Hematopoietic multipotent progenitor cell (in vitro differentiated cells): ENCODE measurements around the gene MAP4. TPM values are rescaled to one million over a fixed set of nuclear protein-coding genes. Genes with fewer than 3 reads are reported as not detected.
"Not testable (repeated sequence)": the region's sequence is repeated elsewhere in the genome, so short reads cannot be mapped to it uniquely, and the experiment has no call there.

Experiments used
- DNase-seq, 3 donors: peaks; one replicate each; pipeline ENCODE4 v3.0.0-alpha.2; 2011 to 2015; ENCODE audit warnings: low read depth in 2 of 3, low spot score in 2 of 3
- total RNA-seq: library from RNA; depleted of rRNA; stranded (reverse); fragments of >200 nt; gene quantifications from one replicate; pipeline ENCODE4 v1.2.3, GENCODE V29; 2012

Gene MAP4
- 23.7 TPM for total RNA-seq

- DNase-seq = peak in 2 of 3 donors; percentile 18 to 65
Observed at GRCh38 chr3:48016301-48016973, at the start of gene MAP4. Gene MAP4, minus strand, starts transcription at chr3:48016416. Its CDS starts 17,556 bp downstream, at chr3:47998860.

- DNase-seq = no peak
Observed at GRCh38 chr3:48065035-48065434, 48.8 kb upstream of the MAP4 start.

- no peak for DNase-seq
Observed at GRCh38 chr3:48064292-48064829, 48.1 kb upstream of the MAP4 start.

GRCh38 chr3:48061586-48061985 is 45.4 kb upstream of the MAP4 start:
- not testable (repeated sequence) for DNase-seq

GRCh38 chr3:48058091-48058490 is 41.9 kb upstream of the MAP4 start:
- no peak for DNase-seq

GRCh38 chr3:48057521-48057920 is 41.3 kb upstream of the MAP4 start:
- DNase-seq = no peak

GRCh38 chr3:48047841-48048464 is 31.7 kb upstream of the MAP4 start:
- DNase-seq = no peak

GRCh38 chr3:48042071-48042760 is 26.0 kb upstream of the MAP4 start:
- no peak for DNase-seq

GRCh38 chr3:48039487-48040190 is 23.4 kb upstream of the MAP4 start:
- DNase-seq = peak in 1 of 3 donors; percentile 64

GRCh38 chr3:48038971-48039481 is 22.8 kb upstream of the MAP4 start:
- DNase-seq = no peak

- peak in 1 of 3 donors; percentile 8 for DNase-seq
Observed at GRCh38 chr3:48034000-48034516, 17.8 kb upstream of the MAP4 start.

- no peak for DNase-seq
Observed at GRCh38 chr3:48030188-48030587, 14.0 kb upstream of the MAP4 start.

GRCh38 chr3:48026951-48027908 is 11.0 kb upstream of the MAP4 start:
- no peak for DNase-seq

- no peak for DNase-seq
Observed at GRCh38 chr3:48026098-48026497, 9.9 kb upstream of the MAP4 start.

- DNase-seq = no peak
Observed at GRCh38 chr3:48024401-48024800, 8.2 kb upstream of the MAP4 start.

- DNase-seq = no peak
Observed at GRCh38 chr3:48023377-48023776, 7.2 kb upstream of the MAP4 start.

GRCh38 chr3:48022178-48022577 is 6.0 kb upstream of the MAP4 start:
- no peak for DNase-seq

- no peak for DNase-seq
Observed at GRCh38 chr3:48018841-48019240, 2.6 kb upstream of the MAP4 start.

- no peak for DNase-seq
Observed at GRCh38 chr3:48015431-48016180, 610 bp downstream of the MAP4 start.
